OCI-M2 (cell line): ENCODE data around the gene NKAIN1.
"Not testable (repeated sequence)": the region's sequence is repeated elsewhere in the genome, so short reads cannot be mapped to it uniquely, and the experiment has no call there.

Source experiments
- DNase-seq: peaks from one replicate; lab custom pipeline; 2025; ENCODE audit not compliant: unreplicated experiment; lab: John Stamatoyannopoulos, UW

NKAIN1 gene

GRCh38 chr1:31239653-31240241, at the start of gene NKAIN1:
Gene NKAIN1 (minus strand): TSS chr1:31239887. CDS start chr1:31239547, 340 bp downstream.
- DNase-seq: no peak

- DNase-seq: no peak
These were observed 49.3 kb upstream of the NKAIN1 start for GRCh38 chr1:31289021-31289420.

GRCh38 chr1:31287791-31288190, 48.1 kb upstream of the NKAIN1 start:
- DNase-seq: not testable (repeated sequence)

GRCh38 chr1:31282426-31282825, 42.7 kb upstream of the NKAIN1 start:
- not testable (repeated sequence) for DNase-seq

GRCh38 chr1:31273619-31274018, 33.9 kb upstream of the NKAIN1 start:
- no peak for DNase-seq

- no peak for DNase-seq
These were observed 32.7 kb upstream of the NKAIN1 start for GRCh38 chr1:31272369-31272768.

GRCh38 chr1:31266547-31266946, 26.9 kb upstream of the NKAIN1 start:
- no peak for DNase-seq

- no peak for DNase-seq
These were observed 25.2 kb upstream of the NKAIN1 start for GRCh38 chr1:31264790-31265386.

- no peak for DNase-seq
These were observed 23.7 kb upstream of the NKAIN1 start for GRCh38 chr1:31263408-31263807.

GRCh38 chr1:31262393-31262792, 22.7 kb upstream of the NKAIN1 start:
- DNase-seq: not testable (repeated sequence)

- DNase-seq: no peak
These were observed 22.2 kb upstream of the NKAIN1 start for GRCh38 chr1:31261916-31262315.

- DNase-seq: no peak
These were observed 20.1 kb upstream of the NKAIN1 start for GRCh38 chr1:31259746-31260145.

GRCh38 chr1:31258581-31258980, 18.9 kb upstream of the NKAIN1 start:
- DNase-seq: no peak

- no peak for DNase-seq
These were observed 17.5 kb upstream of the NKAIN1 start for GRCh38 chr1:31257213-31257612.

- DNase-seq: no peak
These were observed 10.2 kb upstream of the NKAIN1 start for GRCh38 chr1:31249854-31250253.

GRCh38 chr1:31248276-31248675, 8.6 kb upstream of the NKAIN1 start:
- no peak for DNase-seq

- DNase-seq: no peak
These were observed 4.6 kb upstream of the NKAIN1 start for GRCh38 chr1:31244326-31244725.

- no peak for DNase-seq
These were observed 4.0 kb upstream of the NKAIN1 start for GRCh38 chr1:31243501-31244286.

GRCh38 chr1:31241321-31241720, 1.6 kb upstream of the NKAIN1 start:
- no peak for DNase-seq

GRCh38 chr1:31238986-31239613, 587 bp downstream of the NKAIN1 start:
- no peak for DNase-seq

GRCh38 chr1:31238612-31238985, 1.1 kb downstream of the NKAIN1 start:
- no peak for DNase-seq

- no peak for DNase-seq
These were observed 4.8 kb downstream of the NKAIN1 start for GRCh38 chr1:31234870-31235269.
